WI38 (cell line): Measurements from ENCODE around the gene FCRL1.

Experiments used
- H3K4me3 ChIP-seq: 2 replicates; pipeline ENCODE4 v1.5.1; 2011; ENCODE audit warnings: low read depth, mild to moderate bottlenecking, control low read depth, low read length
- TF ChIP-seq, protein P1 (sequence below): IDR thresholded peaks from 2 replicates; pipeline ENCODE4 v1.5.1; 2012; ENCODE audit warnings: low read depth, mild to moderate bottlenecking, control low read depth, low read length

FCRL1 gene, protein sequence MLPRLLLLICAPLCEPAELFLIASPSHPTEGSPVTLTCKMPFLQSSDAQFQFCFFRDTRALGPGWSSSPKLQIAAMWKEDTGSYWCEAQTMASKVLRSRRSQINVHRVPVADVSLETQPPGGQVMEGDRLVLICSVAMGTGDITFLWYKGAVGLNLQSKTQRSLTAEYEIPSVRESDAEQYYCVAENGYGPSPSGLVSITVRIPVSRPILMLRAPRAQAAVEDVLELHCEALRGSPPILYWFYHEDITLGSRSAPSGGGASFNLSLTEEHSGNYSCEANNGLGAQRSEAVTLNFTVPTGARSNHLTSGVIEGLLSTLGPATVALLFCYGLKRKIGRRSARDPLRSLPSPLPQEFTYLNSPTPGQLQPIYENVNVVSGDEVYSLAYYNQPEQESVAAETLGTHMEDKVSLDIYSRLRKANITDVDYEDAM

DNA sequence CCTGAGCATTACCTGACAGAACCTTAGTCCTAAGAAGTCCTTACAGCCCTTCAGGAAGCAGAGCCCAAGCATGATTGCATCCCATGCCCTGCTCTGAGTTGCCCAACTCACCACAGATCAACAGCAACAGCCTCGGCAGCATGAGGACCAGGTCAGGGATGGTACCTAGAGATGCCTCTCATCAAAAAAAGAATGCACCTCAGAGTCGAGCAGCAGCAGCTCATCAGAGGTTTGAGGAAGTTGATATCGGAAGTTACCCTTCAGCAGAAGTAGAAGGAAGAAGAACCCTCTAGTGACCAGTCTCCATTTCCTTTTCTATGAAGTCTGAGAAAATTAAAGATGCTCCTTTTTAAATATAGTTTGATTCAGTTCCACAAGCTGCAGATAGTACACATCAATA is at the start of gene FCRL1:
Gene FCRL1, minus strand, starts transcription at position 225 of the 400 bp plus-strand sequence. Its CDS starts 83 bp downstream, at position 142.
- H3K4me3 ChIP-seq, result no peak within 1 kb of the TSS
- TF ChIP-seq, protein P1, sequence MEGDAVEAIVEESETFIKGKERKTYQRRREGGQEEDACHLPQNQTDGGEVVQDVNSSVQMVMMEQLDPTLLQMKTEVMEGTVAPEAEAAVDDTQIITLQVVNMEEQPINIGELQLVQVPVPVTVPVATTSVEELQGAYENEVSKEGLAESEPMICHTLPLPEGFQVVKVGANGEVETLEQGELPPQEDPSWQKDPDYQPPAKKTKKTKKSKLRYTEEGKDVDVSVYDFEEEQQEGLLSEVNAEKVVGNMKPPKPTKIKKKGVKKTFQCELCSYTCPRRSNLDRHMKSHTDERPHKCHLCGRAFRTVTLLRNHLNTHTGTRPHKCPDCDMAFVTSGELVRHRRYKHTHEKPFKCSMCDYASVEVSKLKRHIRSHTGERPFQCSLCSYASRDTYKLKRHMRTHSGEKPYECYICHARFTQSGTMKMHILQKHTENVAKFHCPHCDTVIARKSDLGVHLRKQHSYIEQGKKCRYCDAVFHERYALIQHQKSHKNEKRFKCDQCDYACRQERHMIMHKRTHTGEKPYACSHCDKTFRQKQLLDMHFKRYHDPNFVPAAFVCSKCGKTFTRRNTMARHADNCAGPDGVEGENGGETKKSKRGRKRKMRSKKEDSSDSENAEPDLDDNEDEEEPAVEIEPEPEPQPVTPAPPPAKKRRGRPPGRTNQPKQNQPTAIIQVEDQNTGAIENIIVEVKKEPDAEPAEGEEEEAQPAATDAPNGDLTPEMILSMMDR, result no peak

DNA sequence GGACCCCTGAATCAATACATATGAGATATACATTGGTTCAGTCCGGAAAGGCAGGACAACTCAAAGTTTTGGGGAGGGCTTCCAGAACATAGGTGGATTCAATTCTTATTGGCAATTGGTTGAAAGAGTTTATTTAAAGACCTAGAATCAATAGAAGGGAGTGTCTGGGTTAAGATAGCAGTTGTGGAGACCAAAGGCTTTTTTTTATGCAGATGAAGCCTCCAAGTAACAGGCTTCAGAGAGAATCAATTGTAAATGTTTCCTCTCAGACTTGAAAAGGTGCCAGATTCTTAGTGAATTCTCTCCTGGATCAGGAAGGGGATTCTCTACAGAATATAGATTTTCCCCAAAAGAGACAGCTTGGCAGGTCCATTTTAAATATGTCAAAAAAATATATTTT is 48.7 kb upstream of the FCRL1 start:
- TF ChIP-seq, protein P1, result no peak
- no peak overlapping the region for H3K4me3 ChIP-seq

DNA sequence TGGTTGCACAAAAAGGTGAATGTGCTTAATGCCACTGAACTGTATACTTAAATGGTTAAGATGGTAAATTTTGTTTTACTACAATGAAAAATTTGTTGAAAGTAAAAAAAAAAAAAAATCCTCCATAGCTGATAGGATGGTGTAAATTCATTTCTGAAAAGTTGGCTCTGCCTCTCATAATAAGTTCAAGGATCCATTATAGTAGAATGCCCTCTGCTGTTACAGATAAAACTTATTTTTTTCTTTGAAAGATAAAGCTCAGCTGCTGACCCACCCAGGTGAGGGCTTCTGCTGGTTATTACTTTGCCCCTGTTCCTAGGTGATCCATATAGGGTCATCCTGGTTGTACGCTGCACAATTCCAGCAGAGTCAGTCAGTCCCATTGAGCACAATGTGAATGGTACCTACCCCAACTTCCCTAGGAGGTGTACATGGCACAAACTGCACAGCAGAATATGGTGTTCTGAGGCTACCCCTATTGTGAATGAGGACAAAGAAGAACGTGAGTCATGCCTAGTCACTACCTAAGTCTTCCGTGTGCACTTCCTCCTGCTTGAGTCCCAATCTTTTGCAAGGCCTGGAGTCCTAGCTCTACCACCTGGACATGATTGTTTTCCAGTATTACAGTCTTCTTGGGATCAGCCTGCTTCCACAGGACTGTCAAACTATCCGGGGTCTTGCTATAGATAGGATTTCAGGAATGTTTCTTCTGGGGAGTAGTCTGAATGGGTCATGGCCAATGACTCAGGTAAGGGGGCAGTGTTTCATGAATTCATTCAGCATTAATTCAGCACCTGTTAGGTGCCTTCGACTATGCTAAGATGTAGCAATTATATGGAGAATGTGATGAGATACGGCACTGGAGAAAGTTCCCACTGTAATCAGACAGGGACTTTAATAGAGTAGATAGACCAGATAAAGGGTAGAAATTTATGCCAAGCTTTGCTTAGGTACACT is 42.5 kb upstream of the FCRL1 start:
- H3K4me3 ChIP-seq, result no peak overlapping the region
- TF ChIP-seq, protein P1, result no peak

DNA sequence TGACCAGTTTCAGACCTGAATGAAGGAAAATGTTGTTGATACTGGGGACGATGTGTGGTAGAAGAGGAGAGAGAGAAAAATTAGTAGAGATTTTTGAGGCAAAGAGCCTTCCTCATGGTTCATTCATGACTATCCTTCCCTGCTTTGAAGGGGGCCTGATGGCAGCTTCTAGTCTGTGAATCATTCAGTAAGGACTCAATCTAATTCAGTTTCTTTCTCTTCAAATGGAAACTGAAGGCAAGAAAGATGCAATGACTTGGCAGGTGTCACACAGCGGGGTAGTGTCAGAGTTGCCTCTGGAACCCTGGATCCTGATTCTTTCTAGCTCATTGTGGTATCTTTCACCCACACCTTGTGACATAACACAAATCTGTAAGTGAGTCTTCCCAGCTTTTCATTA is 36.6 kb upstream of the FCRL1 start:
- no peak overlapping the region for H3K4me3 ChIP-seq

DNA sequence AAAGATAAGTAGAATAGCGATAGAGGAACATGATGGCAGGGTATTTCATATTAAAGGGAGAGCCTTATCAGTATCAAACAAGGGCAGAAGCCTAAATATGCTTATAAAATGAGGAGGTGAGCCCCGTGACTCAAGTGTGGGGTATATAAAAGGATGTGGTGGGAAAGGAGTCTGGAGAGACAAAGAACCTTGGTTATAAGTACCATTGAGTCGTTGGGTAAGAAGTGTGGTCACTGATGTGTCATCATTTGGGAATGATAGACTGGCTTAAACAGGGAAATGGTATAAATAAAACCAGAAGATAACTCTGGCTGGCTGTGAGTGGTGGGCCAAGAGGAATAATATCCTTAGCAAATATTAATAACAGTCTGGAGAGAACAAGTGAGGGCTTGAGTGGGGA is 32.6 kb upstream of the FCRL1 start:
- no peak overlapping the region for H3K4me3 ChIP-seq
- TF ChIP-seq, protein P1, result no peak

More for the DNA sequence above, 36.6 kb upstream of the FCRL1 start:
- TF ChIP-seq, protein P1, result no peak

DNA sequence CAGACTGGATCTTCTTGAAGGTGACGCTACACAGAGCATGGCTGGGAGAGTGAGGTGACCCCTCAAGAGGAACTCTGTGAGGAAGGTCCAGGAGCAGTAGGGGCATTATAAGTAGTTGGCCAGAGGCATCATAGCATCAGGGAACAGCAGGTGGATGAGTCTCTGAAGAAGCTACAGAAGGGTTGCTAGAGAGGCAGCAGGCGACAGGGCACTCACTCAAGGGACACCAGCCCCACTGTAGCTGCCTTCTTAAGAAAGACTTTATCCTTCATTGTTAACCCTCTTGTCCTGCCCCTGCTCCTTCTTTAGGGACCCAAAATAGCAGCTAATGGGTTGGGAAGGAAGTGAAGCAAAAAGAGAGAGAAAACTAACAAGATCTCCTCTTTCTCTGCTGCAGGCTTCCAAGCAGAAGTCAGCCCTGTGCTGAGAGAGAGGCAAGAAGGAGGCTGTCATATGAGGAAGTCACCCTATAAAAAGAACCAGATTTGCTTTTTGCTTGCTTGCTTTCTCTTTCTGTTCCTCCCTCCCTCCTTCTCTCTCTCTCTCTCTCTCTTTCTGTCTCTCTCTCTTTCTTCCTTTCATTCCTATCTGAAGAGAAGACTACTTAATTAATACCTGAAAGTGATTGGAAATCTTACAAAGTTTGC is 29.4 kb upstream of the FCRL1 start:
- H3K4me3 ChIP-seq, result no peak overlapping the region
- TF ChIP-seq, protein P1, result no peak
